CD4-positive, alpha-beta T cell (primary cell): ENCODE results near the gene NLRP4. TPM values are rescaled to one million over a fixed set of nuclear protein-coding genes. Genes with fewer than 3 reads are reported as not detected.

Experiments used
- ATAC-seq: fragments of 200-7000 bp; cut with Tn5 transposase; one replicate; pipeline ENCODE4 v1.10.0; 2022; ENCODE audit warnings: mild to moderate bottlenecking; ENCODE audit not compliant: poor library complexity
- CTCF ChIA-PET: fragments of 350-600 bp; sonication (Branson Sonifier 250); formaldehyde crosslinking; loops from one replicate; lab custom pipeline; 2021; ENCODE audit warnings: antibody characterized with exemption, inconsistent platforms; lab: Charles Lee
- POLR2A ChIA-PET: fragments of 350-600 bp; sonication (Branson Sonifier 250); formaldehyde crosslinking; loops from one replicate; lab custom pipeline; 2021; ENCODE audit warnings: antibody characterized with exemption, inconsistent platforms; lab: Charles Lee
- DNase-seq, 14 experiments: peaks; one replicate each; pipeline ENCODE4 v3.0.0-alpha.2; 2013 to 2020; ENCODE audit warnings: mixed read lengths in 2 of 14
- H3K27ac ChIP-seq, 2 donors: one replicate each; pipeline versions ENCODE4 v1.5.1 to v1.7.0; 2013; ENCODE audit warnings: low read length in 2 of 2, low read depth in 1 of 2, mild to moderate bottlenecking in 1 of 2
- H3K27me3 ChIP-seq, 2 experiments: 1 replicate in 1 of 2; 2 replicates in 1 of 2; pipeline versions ENCODE4 v1.6.1 to v1.7.0; 2013; ENCODE audit warnings: low read length in 2 of 2, control low read depth in 1 of 2, mild to moderate bottlenecking in 1 of 2, moderate library complexity in 1 of 2; ENCODE audit not compliant: insufficient read depth in 2 of 2, control insufficient read depth in 1 of 2
- H3K36me3 ChIP-seq: one replicate; pipeline ENCODE4 v1.6.1; 2013; ENCODE audit warnings: low read length, control low read depth; ENCODE audit not compliant: insufficient read depth
- H3K4me1 ChIP-seq: one replicate; pipeline ENCODE4 v1.6.1; 2013; ENCODE audit warnings: low read length, control low read depth; ENCODE audit not compliant: insufficient read depth
- H3K4me3 ChIP-seq: one replicate; pipeline ENCODE4 v1.5.1; 2013; ENCODE audit warnings: mild to moderate bottlenecking, low read length, moderate library complexity
- H3K9me3 ChIP-seq, 2 experiments: 1 replicate in 1 of 2; 2 replicates in 1 of 2; pipeline versions ENCODE4 v1.6.1 to v1.7.0; 2013; ENCODE audit warnings: low read length in 2 of 2, mild to moderate bottlenecking in 2 of 2, control low read depth in 1 of 2, moderate library complexity in 1 of 2; ENCODE audit not compliant: control insufficient read depth in 1 of 2, insufficient read depth in 1 of 2
- H3K27ac Mint-ChIP-seq: one replicate; pipeline ENCODE4 v1.8.0; 2020; ENCODE audit warnings: mixed read lengths
- H3K27me3 Mint-ChIP-seq: one replicate; pipeline ENCODE4 v1.8.0; 2021; ENCODE audit warnings: mixed read lengths
- H3K36me3 Mint-ChIP-seq: one replicate; pipeline ENCODE4 v1.8.0; 2021; ENCODE audit warnings: low read depth, mixed read lengths
- H3K4me1 Mint-ChIP-seq: one replicate; pipeline ENCODE4 v1.8.0; 2021; ENCODE audit warnings: low read depth, mixed read lengths
- H3K4me3 Mint-ChIP-seq: one replicate; pipeline ENCODE4 v1.8.0; 2020; ENCODE audit warnings: mild to moderate bottlenecking, mixed read lengths
- H3K9me3 Mint-ChIP-seq: one replicate; pipeline ENCODE4 v1.8.0; 2020; ENCODE audit warnings: mixed read lengths
- intact Hi-C, 2 experiments: fragments of 100-400 bp; cut with DNase I in 1 of 2; cut with micrococcal nuclease in 1 of 2; formaldehyde crosslinking; loops; one replicate each; pipeline versions ENCODE4 v1.15.1 to v1.9.0; 2023 to 2025; cut with DNase I, micrococcal nuclease
- total RNA-seq, 174 experiments: library from RNA in 2 of 174; stranded (reverse) in 2 of 174; gene quantifications; one replicate each; pipeline ENCODE4 v1.2.3 and lab custom pipeline; 2021 to 2026
- TF ChIP-seq, protein P1 (sequence below): fragments of 200-600 bp; IDR thresholded peaks from one replicate; pipeline ENCODE4 v1.8.0; 2022; ENCODE audit warnings: antibody characterized with exemption, mild to moderate bottlenecking

Gene NLRP4
- total RNA-seq, 2 experiments from 2014 or later: not detected

DNA sequence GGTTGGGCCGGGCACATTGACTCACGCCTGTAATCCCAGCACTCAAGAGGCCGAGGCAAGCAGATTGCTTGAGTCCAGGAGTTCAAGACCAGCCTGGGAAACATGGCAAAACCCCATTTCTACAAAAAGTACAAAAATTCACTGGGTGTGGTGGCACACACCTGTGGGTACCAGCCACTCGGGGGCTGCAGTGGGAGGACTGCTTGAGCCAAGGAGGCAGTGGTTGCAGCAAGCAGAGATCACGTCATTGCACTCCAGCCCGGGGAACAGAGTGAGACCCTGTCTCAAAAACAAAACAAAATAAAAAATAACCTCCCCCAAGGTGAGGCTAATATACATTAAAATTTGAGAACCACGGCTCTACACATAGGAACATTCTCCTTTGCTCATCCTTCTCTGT, 70.9 kb downstream of the NLRP4 start:
- Histone ChIP-seq H3K4me1 (no peaks in the 10 kb centered on the region), H3K36me3 (no peaks in the 10 kb centered on the region), H3K4me3 (no peak overlapping the region), H3K27ac (no peak overlapping the region), H3K9me3 (peaks cover 0 to 8% of the 10 kb centered on the region in 2 experiments), H3K27me3 (no peaks in the 10 kb centered on the region)
- Mint-ChIP-seq H3K27ac (no peak overlapping the region), H3K36me3 (no peaks in the 10 kb centered on the region), H3K4me1 (no peaks in the 10 kb centered on the region), H3K4me3 (no peak overlapping the region), H3K27me3 (peaks cover 11% of the 10 kb centered on the region), H3K9me3 (peaks cover 12% of the 10 kb centered on the region)
- DNase-seq (no peak), ATAC-seq (no peak)
- intact Hi-C loops: no loop called here
- ChIA-PET CTCF (no interaction called here), POLR2A (no interaction called here)
- TF ChIP-seq, protein P1, sequence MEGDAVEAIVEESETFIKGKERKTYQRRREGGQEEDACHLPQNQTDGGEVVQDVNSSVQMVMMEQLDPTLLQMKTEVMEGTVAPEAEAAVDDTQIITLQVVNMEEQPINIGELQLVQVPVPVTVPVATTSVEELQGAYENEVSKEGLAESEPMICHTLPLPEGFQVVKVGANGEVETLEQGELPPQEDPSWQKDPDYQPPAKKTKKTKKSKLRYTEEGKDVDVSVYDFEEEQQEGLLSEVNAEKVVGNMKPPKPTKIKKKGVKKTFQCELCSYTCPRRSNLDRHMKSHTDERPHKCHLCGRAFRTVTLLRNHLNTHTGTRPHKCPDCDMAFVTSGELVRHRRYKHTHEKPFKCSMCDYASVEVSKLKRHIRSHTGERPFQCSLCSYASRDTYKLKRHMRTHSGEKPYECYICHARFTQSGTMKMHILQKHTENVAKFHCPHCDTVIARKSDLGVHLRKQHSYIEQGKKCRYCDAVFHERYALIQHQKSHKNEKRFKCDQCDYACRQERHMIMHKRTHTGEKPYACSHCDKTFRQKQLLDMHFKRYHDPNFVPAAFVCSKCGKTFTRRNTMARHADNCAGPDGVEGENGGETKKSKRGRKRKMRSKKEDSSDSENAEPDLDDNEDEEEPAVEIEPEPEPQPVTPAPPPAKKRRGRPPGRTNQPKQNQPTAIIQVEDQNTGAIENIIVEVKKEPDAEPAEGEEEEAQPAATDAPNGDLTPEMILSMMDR: no peak

DNA sequence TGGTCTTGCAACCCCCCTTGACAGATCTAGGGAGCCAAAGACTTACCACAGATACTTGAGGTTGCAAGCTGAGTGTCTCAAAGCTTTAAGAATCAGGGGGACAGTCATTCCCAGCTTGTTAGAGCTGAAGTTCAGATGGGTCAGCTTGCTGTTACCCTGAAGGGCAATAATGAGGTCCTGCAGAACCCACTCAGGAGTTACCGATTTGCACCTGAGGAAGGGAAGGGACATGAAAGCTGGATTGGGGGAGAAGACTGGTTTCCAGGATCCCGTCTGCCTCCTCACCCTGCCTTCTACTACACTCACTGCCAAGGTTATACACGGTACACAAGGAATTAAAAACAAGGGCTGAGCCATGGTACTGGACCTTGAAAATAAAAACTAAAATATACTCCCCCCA, 71.4 kb downstream of the NLRP4 start:
- intact Hi-C loops: no loop called here
- Histone ChIP-seq H3K4me1 (no peaks in the 10 kb centered on the region), H3K36me3 (no peaks in the 10 kb centered on the region), H3K9me3 (peaks cover 0 to 5% of the 10 kb centered on the region in 2 experiments), H3K4me3 (no peak overlapping the region), H3K27me3 (no peaks in the 10 kb centered on the region), H3K27ac (no peak overlapping the region)
- ChIA-PET CTCF (no interaction called here), POLR2A (no interaction called here)
- Mint-ChIP-seq H3K4me3 (no peak overlapping the region), H3K36me3 (no peaks in the 10 kb centered on the region), H3K27ac (no peak overlapping the region), H3K9me3 (peaks cover 13% of the 10 kb centered on the region), H3K27me3 (peaks cover 11% of the 10 kb centered on the region), H3K4me1 (no peaks in the 10 kb centered on the region)
- no peak for DNase-seq
- TF ChIP-seq, protein P1: no peak
- ATAC-seq: no peak

DNA sequence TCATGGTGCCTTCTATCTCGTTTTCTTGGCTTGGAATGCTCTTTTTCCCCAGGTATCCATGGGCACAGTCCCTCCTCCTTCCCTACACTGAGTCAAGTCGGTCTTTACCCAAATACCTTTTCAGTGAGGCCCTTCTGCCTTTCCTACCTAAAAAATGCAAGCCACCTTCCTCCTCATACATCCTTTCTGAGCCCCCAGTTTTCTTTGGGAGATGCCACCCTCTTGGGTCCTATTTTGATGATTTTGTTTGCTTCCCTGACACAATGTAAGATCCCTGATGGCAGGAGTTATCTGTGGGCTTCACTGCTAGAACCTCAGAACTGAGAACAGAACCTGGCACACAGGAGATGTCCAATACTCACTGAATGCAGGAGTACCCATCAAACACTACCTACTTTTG, 73.5 kb downstream of the NLRP4 start:
- H3K4me1 ChIP-seq: no peaks in the 10 kb centered on the region
- no peak overlapping the region for H3K27ac Mint-ChIP-seq
- peaks cover 18% of the 10 kb centered on the region for H3K9me3 Mint-ChIP-seq
- H3K4me3 Mint-ChIP-seq: no peak overlapping the region
- TF ChIP-seq, protein P1: no peak
- intact Hi-C loops: no loop called here
- H3K4me3 ChIP-seq: no peak overlapping the region
- H3K27me3 Mint-ChIP-seq: peaks cover 14% of the 10 kb centered on the region
- H3K9me3 ChIP-seq: peaks cover 0 to 13% of the 10 kb centered on the region in 2 experiments
- H3K27me3 ChIP-seq: peaks cover 0 to 2% of the 10 kb centered on the region in 2 experiments
- ATAC-seq (no peak), DNase-seq (no peak)
- ChIA-PET POLR2A (no interaction called here), CTCF (no interaction called here)
- no peaks in the 10 kb centered on the region for H3K36me3 ChIP-seq
- no peaks in the 10 kb centered on the region for H3K36me3 Mint-ChIP-seq
- H3K4me1 Mint-ChIP-seq: no peaks in the 10 kb centered on the region
- no peak overlapping the region for H3K27ac ChIP-seq
